HG03139 (cell line): ENCODE results near the gene C20orf202.
"Not testable (repeated sequence)": the region's sequence is repeated elsewhere in the genome, so short reads cannot be mapped to it uniquely, and the experiment has no call there.

ENCODE experiments used
- ATAC-seq: cut with Tn5 transposase; IDR thresholded peaks from one replicate; pipeline ENCODE4 v1.9.1; 2021; ENCODE audit not compliant: unreplicated experiment

Gene C20orf202

GRCh38 chr20:1242530-1242929, 39.3 kb downstream of the C20orf202 start:
- peak; percentile 52 for ATAC-seq

GRCh38 chr20:1245578-1245977, 42.3 kb downstream of the C20orf202 start:
- no peak for ATAC-seq

- no peak for ATAC-seq
Observed at GRCh38 chr20:1247689-1248088, 44.4 kb downstream of the C20orf202 start.

- ATAC-seq = not testable (repeated sequence)
Observed at GRCh38 chr20:1250282-1250681, 47.0 kb downstream of the C20orf202 start.

- ATAC-seq = no peak
Observed at GRCh38 chr20:1252416-1252815, 49.2 kb downstream of the C20orf202 start.

- ATAC-seq = no peak
Observed at GRCh38 chr20:1254254-1254653, 51.0 kb downstream of the C20orf202 start.

GRCh38 chr20:1255675-1256074, 52.4 kb downstream of the C20orf202 start:
- ATAC-seq = no peak
